Mucosa of descending colon (tissue), 3 donors: ENCODE results near the gene STRADB. TPM values are rescaled to one million over a fixed set of nuclear protein-coding genes. Genes with fewer than 3 reads are reported as not detected.
A peak's percentile ranks its signal among the peaks of the same experiment; 100 is the strongest.

Experiments used
- ATAC-seq: fragments of 200-7000 bp; cut with Tn5 transposase; one replicate; pipeline ENCODE4 v1.9.1; 2020; ENCODE audit warnings: mild to moderate bottlenecking, moderate library complexity
- DNase-seq, 3 donors: peaks; one replicate each; pipeline ENCODE4 v3.0.0-alpha.2; 2020
- H3K36me3 ChIP-seq: fragments of 200-600 bp; one replicate; pipeline ENCODE4 v1.8.0; 2021; ENCODE audit warnings: low read depth, mild to moderate bottlenecking
- H3K4me1 ChIP-seq: fragments of 200-600 bp; one replicate; pipeline ENCODE4 v1.8.0; 2021; ENCODE audit warnings: low read depth, mild to moderate bottlenecking
- H3K4me3 ChIP-seq: fragments of 200-600 bp; one replicate; pipeline ENCODE4 v1.8.0; 2021; ENCODE audit warnings: mild to moderate bottlenecking
- H3K9me3 ChIP-seq: fragments of 200-600 bp; one replicate; pipeline ENCODE4 v1.8.0; 2021; ENCODE audit warnings: mild to moderate bottlenecking
- CTCF ChIP-seq: fragments of 200-600 bp; IDR thresholded peaks from one replicate; pipeline ENCODE4 v1.8.0; 2022; ENCODE audit warnings: antibody characterized with exemption, mild to moderate bottlenecking
- intact Hi-C, 2 donors: fragments of 100-400 bp; cut with DNase I in 1 of 2; cut with micrococcal nuclease in 1 of 2; formaldehyde crosslinking; loops; one replicate each; pipeline versions ENCODE4 v1.11.0 to v1.11.1; 2022; cut with DNase I, micrococcal nuclease
- total RNA-seq, 3 donors: library from RNA; stranded (reverse); fragmentation: NEBNext Ultra II Directional in 2 of 3; extraction: Animal tissue kit (Norgen Biotek cat#: 25700) in 2 of 3; gene quantifications; one replicate each; pipeline versions ENCODE4 v1.2.1 to v1.2.4, GENCODE V29; 2021 to 2023
- donor health status: DM: no; HTN: no; CAD: no; lungs with moderate emphysema.
- donor health status: DM: no; HTN: no; CAD: no.
- donor health status: DM: no; HTN: yes; CAD: no.

The STRADB gene
- total RNA-seq, 3 donors from 2014 or later = 47.4 to 79.1 (median 62.1) TPM

- Histone ChIP-seq H3K36me3 (no peaks in the 10 kb centered on the region), H3K4me1 (peaks cover 35% of the 10 kb centered on the region), H3K4me3 (peak overlapping the region; percentile 82), H3K9me3 (no peaks in the 10 kb centered on the region)
- DNase-seq (peak in 1 of 3 donors; percentile 55), ATAC-seq (peak; percentile 51)
- intact Hi-C loops = no loop called here
- no peak for TF ChIP-seq CTCF
These were observed 750 bp downstream of the STRADB start for GRCh38 chr2:201452058-201452921.

- TF ChIP-seq CTCF = no peak
- H3K9me3 ChIP-seq = no peaks in the 10 kb centered on the region
- H3K36me3 ChIP-seq = no peaks in the 10 kb centered on the region
- DNase-seq = no peak
- peaks cover 27% of the 10 kb centered on the region for H3K4me1 ChIP-seq
- intact Hi-C loops = no loop called here
- no peak overlapping the region for H3K4me3 ChIP-seq
- no peak for ATAC-seq
These were observed 1.5 kb downstream of the STRADB start for GRCh38 chr2:201452922-201453643.

GRCh38 chr2:201458381-201458780 lies 6.8 kb downstream of the STRADB start:
- H3K36me3 ChIP-seq = no peaks in the 10 kb centered on the region
- ATAC-seq (peak; percentile 89), DNase-seq (peak in 1 of 3 donors; percentile 46)
- intact Hi-C loops = no loop called here
- no peaks in the 10 kb centered on the region for H3K9me3 ChIP-seq
- no peaks in the 10 kb centered on the region for H3K4me1 ChIP-seq
- TF ChIP-seq CTCF = no peak
- no peak overlapping the region for H3K4me3 ChIP-seq

GRCh38 chr2:201460532-201460931 lies 9.0 kb downstream of the STRADB start:
- no peak overlapping the region for H3K4me3 ChIP-seq
- H3K36me3 ChIP-seq = no peaks in the 10 kb centered on the region
- no peak for ATAC-seq

GRCh38 chr2:201464547-201464946 lies 13.0 kb downstream of the STRADB start:
- DNase-seq (peak in 1 of 3 donors; percentile 40), ATAC-seq (peak; percentile 39)
- Histone ChIP-seq H3K4me1 (peaks cover 37% of the 10 kb centered on the region), H3K36me3 (no peaks in the 10 kb centered on the region), H3K4me3 (no peak overlapping the region), H3K9me3 (no peaks in the 10 kb centered on the region)
- TF ChIP-seq CTCF = no peak
- intact Hi-C loops = no loop called here

More at GRCh38 chr2:201460532-201460931, 9.0 kb downstream of the STRADB start:
- DNase-seq = no peak
- H3K4me1 ChIP-seq = peaks cover 12% of the 10 kb centered on the region
- no peaks in the 10 kb centered on the region for H3K9me3 ChIP-seq
- intact Hi-C loops = no loop called here
- TF ChIP-seq CTCF = no peak
